HG03460 (cell line): ENCODE data around the gene RAMP3.
"Not testable (repeated sequence)": the region's sequence is repeated elsewhere in the genome, so short reads cannot be mapped to it uniquely, and the experiment has no call there.

Experiments
- ATAC-seq: cut with Tn5 transposase; IDR thresholded peaks from one replicate; pipeline ENCODE4 v1.9.1; 2021; ENCODE audit not compliant: unreplicated experiment

RAMP3 gene

DNA sequence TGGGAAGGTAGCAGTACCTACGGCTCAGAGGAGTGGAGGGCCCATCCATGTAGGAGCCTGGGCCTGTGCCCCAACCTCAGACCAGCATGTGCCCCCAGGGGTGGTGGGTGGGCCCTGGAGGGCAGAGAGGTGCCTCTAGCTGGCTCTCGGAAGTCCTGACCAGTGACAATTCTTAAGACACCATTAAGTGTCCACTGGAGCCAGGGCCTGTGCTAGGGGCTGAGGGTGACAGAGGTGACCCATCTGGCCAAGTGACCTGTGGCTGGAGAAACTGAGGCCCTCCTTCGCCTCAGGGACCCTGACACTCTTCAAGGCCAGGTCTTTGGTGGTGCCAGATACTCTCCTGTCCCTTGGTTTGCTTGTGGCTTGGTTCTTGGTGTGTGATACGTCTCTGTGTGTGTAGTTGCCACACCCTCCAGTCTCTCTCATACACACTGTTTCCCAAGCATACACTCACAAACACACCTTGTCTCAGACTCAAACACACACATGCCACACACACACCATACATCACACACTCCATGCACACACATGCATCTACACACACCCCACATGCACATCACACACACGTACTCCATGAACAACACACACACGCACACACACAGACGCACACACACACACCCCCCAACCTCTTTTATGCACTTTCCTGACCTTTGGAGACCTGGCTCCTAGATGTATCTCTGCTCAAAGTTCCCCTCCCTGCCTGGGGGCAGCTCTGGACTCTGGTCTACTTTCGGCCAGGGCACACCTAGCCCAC lies 897 bp upstream of the RAMP3 start:
- ATAC-seq = no peak

DNA sequence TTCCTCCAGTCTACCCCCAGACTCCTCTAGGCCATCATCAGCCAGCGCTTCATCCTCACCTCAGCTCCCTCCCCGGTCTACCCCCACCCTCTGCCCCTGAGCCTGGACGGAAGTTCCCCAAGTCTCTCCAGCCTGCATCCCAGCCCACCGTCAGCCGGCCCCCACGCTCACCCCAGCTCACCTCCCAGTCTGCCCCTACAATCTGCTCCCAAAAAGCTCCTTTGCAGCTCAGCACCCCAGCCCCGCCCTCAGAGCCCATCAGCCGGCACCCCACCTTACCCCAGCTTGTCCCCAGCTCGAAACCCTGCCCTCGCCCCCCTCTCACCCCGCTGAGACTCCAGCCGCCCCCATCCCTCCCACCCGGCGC lies 322 bp upstream of the RAMP3 start:
- ATAC-seq = no peak

DNA sequence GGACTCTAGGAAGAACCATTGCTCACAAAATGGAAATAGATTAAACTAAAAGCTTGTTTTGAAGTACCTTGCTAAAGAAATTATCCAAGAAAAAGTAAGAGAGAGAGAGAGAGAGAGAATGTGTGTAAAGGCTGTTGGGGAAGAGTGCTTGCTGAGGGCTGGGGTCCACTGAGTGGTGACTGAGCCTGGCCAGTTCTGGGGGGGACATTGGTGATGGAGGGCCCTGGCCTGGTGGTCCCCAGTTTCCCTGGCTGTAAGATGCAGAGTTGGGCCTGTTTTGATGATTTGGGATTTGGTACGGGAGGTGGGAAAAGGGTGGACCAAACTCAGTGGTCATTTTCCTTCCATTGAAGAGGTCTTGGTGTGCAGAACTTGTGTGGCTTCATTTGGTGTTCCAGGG lies 880 bp downstream of the RAMP3 start:
- no peak for ATAC-seq

DNA sequence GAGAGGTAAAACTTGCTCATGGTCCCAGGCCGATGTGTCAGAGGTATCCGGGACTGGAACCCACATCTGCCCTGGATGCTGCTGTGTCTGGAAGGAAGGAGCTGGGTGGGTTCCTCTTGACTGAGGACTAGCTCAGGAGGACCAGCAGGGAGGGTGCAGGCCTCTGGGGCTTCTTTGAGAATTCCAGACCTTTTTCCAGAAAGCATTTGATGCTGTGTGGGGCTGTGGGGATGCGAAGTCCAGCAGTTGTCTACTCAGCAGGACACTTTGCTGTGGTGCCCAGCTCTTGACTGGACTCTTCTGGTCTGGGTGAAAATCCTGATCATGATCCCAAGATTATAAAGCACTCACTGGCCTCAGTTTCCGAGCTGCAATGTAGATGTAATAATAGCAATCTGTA lies 1.7 kb downstream of the RAMP3 start:
- no peak for ATAC-seq

DNA sequence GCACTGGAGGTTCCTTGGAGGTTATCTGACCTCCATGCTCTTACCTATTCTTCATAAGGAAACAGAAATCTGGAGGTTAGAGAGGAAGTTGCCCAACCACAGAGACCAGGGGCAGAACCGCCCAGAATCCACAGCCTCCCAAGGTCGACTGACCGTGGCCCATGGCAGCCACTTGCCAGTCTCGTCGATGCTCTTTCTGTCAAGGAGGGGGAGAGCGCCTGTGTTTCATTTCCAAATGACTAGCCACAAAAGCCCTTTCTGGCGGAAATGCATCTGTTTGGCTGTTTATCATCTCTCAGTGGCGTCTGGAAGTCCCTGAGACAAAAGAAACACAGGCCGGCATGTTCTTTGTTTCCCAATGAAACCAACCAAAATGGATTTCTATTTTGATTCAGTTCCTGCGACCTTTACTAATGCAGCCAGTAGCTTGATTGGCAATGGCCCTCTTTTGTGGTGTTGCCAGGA lies 2.9 kb downstream of the RAMP3 start:
- ATAC-seq = no peak

DNA sequence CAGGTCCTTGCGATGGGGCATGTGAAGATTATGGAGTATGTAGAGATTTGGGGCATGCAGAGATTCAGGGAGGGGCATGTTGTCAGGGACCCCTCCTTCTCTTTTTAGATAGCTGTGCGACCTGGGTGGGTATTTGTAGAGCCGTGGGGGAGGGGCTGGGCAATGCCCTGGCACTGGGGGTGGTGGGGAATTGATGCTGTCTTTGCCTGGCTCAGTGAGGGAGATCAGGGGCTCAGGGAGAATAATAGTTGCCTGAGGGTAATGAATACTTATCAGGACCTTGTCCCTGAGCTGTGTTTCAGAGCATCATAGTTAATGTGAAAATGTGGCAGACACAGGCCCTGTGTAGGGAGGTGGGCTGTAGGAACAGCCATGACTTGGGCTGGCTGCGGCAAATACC lies 3.5 kb downstream of the RAMP3 start:
- ATAC-seq = no peak

DNA sequence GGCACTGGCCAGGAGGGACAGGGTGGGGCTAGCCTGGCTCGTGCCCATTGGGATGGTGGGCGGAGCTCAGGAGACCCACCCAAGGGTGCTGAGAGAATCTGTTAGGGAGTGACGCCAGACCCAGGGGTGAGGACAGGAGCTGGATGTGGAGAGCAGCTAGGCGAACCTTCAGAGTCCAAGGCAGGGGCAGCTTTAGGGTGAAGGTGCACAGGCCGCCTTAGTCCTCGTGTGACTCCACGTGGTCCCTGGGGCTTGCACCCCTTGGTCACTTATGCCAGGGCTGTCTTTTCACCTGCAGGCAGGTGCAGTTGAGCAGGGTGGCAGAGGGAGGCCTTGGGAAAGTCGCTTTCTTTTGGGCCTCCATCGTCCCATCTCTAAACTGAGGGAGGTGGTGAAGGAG lies 4.3 kb downstream of the RAMP3 start:
- ATAC-seq = no peak

DNA sequence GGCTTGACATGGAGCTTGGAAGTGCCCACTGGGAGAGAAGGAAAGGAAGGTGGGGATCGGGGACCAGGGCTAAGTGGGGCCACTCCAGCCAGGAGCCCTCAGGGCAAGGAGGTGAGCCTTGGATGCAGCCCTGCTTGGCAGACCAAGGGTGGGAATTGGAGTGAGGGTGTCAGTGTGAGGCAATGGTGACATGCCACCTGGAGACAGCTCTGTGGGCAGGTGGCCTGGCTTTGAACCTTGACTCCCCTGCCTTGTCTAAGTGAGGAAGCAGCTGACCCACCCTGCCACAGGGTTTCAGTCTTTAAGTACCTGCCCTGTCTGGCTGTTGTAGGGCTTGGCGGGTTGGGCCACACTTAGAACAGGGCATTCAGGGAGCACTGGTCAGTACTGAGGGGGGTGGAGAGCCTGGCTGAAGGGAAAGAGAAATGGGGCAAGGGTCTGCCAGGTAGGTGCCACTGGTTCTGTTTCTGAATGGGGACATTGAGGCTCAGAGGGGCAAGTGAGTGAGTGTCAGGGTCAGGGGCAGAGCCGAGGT lies 4.8 kb downstream of the RAMP3 start:
- ATAC-seq = no peak

DNA sequence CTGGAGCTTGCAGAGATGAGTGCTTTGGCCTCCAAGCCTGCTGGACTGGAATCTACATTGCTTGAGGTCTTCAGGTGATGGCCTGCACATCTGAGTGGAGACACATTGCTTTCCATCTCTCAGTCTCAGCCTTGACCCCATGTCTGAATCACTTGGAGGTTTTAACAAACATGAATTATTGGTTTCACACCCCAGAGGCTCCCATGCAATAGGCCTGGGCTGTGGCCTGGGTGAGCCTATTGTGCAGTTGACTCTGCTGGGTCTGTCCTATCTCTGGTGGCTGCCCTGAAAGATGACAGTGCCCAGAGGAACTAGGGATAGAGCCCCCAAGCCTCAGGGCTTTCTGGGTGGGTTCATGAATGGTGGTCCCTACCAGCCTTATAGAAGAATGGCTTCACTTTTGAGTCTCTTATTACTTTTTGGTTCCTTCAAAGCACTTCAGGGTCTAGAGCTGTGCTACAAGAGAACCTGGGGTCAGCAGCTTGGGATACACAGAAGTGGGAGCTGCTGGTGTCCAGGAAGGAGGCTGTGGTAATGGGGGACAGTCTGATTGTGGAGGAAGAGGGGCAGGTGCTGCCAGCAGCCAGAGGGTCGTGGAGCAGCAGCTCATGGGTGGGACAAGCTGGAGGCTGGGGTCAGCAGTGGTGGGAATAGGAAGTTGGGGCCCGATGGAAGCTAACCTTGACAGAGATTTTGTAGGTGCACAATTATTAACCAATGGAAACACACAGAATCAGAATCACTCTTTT lies 5.5 kb downstream of the RAMP3 start:
- ATAC-seq = no peak

DNA sequence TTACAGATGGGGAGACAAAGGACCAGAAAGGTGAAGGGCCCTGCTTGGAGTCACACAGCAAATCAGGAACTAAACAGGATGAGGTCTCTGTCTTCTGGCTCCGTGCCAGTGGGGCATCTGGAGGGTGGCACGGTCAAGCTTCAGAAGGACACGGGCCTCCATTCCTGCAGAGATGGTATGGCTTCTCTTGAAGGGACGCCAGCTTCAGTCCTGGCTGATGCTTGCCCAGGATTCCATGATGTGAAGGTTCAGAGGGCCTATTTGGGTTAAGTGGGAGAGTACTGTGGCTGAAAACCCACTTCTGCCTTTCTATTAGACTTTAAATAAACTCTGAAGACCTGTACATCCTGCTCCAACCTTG lies 6.1 kb downstream of the RAMP3 start:
- no peak for ATAC-seq

DNA sequence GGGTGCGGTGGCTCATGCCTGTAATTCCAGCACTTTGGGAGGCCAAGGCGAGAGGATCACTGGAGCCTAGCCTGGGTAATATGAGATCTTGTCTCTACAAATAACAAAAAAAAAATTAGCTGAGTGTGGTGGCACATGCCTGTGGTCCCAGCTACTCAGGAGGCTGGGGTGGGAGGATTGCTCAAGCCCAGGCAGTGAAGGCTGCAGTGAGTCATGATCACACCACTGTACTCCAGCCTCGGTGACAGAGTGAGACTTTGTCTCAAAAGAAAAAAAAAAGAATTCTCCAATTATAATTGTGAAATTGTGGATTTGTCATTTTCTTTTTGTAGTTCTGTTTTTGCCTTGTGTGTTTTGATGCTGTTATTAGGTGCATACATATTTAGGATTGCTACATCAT lies 6.7 kb downstream of the RAMP3 start:
- ATAC-seq = not testable (repeated sequence)

DNA sequence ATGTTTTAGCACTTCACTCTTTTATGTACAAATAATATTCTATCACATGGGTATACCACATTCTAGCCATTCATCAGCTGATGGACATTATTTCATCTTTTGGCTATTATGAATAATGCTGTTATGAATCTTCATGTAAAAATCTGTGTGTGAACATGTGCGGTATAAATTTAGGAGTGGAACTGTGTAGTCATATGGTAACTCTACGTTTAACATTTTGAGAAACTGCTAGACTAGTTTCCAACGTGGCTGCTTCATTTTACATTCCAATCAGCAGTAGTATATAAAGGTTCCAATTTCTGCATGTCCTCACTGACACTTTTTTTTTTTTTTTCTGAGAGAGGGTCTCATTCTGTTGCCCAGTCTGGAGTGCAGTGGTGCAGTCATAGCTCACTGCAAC lies 8.3 kb downstream of the RAMP3 start:
- ATAC-seq = no peak

DNA sequence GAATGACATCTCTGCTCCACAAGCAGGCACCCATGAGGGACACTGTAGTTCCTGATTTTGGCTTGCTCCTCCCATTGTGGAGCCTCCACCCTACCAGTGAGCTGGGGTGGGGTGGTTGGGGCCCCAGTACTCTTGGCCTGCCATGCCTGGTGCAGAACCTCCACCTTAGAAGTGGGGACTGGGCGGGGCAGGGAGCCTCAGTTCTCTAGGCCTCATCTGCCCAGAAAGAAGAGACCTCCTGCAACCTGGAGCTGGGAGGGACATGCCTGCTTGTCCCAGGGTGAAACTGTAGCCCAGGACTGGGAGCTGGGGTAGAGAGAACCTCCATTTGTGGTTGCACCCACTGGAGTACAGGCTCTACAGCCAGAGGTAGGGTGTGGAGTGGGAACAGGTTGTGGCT lies 14.4 kb downstream of the RAMP3 start:
- no peak for ATAC-seq

DNA sequence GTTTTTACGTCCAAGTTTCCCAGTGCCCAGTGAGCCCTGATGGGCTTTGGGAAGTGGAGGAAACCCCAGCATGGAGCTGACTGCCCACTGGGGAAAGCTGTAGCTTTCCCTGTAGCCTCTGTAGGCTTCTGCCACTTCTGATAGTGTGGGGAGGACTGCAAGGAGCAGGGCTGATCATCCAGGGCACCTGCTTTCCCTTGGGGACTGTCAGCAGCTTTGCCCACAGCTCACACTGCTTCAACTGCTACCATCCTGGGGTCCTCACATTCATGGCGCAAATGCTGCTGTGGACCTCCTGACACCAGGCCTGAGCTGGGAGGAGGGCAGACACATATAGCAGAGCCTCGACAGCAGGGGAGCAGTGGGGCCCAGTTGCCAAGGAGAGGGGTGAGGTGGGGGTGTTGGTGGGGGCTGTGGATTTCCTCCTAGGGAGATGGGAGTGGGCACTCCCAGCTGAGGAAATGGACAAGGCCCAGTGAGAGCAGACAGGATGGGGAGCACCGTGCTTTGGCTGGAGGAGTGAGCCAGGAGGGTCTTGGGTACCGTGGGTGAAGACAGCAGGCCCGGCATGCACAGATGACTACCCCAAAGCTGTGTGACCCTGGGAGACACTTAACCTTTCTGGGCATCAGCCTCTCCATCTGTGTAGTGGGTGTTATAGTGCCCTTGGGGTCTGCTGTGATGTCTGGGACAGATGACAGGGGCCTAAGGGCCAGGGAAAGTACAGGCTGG lies 16.2 kb downstream of the RAMP3 start:
- ATAC-seq = no peak

DNA sequence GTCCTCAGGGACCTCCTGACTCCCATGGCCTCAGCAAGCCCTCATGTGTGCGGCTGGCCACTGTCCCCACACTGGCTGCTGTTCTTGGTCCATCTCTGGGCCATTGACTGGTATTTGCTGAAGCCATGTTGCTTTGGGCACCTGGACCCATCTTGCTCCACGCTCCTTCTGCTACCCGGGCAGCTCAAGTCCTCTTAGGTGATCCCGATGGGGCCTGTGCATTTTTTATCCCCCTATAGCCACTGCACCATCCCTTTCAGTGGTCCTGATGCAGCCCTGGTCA lies 16.7 kb downstream of the RAMP3 start:
- ATAC-seq = no peak

DNA sequence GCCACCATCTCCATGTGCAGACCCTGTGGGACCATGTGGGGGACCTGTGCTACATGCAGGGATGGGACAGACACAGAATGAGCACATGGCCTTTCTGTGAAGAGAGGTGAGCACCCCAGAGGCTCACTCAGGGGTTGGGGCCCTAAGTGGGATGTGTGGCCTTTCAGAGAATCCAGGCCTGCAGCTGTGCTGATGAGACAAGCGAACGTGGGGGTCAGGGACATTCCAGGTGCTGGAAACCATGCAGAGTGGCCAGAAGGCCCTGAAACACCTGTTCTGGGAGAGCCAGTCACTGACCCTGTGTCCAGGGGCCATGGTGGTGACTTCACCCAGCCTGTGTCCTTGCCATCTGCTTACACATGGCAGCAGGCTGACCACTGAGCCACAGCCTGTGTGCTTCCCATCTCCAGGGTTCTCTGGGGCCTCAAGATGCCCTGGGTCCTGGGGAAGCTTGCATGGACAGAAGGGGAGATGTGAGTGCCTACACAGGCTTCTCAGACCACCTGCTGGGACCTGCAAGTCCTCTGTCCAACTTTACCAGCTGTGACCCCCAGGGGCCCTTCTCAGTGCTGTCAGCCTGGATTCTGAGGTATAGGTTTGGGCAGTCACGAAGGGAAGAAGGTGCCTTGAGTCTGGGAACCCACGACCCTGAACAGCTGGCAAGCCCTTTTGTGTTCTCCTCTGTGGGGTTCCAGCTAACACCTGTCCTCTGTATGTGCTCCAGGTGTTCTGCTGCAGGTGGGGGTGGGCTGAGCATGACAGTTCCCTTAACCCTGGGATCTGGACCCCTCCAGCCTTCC lies 17.6 kb downstream of the RAMP3 start:
- ATAC-seq = no peak

DNA sequence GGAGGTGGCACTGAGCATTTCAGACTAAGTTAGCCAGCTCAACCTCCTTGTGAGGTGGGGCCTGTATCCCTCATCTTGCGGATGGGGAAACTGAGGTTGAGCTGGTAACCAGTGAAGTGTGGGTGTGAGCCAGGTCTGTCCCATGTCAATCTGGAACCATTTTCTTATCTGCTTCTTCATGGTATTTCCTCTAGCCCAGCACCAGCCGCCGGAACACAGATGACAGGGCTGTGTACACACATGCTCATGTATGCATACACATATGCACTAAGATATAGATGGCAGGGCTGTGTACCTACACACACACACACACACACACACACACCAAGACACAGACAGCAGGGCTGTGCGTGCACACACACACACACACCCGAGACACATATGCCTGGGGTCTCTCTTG lies 18.5 kb downstream of the RAMP3 start:
- no peak for ATAC-seq

DNA sequence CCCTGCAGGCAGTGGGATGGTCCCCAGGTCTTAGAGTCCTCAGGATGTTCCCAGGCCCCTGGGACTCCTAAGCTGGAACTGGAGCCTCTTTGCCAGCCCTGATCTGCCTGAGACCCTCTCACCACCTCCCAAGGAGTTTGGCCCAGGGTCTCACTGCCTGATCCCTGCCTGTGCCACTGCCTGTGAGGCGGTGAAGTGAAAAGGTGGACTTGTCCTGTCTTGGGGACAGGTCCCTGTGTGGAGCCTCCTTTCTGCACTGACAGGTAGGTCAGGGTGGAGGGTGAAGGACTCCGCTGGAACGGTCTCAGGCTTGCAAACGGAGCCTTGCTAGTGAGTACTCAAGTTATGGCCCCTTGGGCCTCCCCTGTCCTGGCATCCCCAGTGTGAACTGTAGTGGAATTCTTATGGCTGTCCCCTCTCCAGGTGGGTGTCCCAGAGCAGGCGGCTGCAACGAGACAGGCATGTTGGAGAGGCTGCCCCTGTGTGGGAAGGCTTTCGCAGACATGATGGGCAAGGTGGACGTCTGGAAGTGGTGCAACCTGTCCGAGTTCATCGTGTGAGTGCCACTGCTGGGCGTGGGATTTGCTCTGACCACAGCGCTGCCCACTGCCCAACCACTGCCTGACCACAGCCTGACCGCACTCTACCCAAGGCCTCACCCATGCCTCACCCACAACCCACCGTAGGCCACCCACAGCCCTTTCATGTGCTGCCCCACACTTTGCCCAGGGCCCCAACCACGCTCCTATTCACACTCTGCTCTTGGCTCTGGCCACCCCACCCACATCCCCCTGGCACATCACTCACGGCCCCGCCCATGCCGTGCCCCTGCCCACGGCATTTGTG lies 19.5 kb downstream of the RAMP3 start:
- no peak for ATAC-seq

DNA sequence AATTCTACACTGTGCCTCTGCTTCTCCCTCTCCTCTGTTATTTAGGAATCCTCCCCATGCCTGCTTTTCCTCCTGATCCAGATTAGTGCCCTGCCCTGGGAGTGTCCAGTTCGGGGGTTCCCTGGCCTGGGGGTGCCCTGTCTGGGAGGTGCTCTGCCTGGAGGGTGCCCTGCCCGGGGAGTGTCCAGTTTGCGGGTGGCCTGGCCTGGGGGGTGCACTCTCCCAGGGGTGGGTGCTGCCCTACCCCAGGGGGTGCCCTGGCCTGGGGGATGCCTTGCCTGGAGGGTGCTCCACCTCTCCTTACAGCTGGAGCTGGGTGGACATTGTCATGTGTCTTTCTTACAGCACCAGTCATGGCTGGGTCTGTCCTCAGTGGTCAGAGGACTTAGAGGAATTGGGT lies 20.2 kb downstream of the RAMP3 start:
- no peak for ATAC-seq
